GM19239 (cell line): ENCODE results near the gene RAB40B.

ENCODE experiments used
- DNase-seq: peaks from one replicate; pipeline ENCODE4 v3.0.0; 2011; ENCODE audit warnings: low spot score; ENCODE audit not compliant: insufficient read length
- FAIRE-seq: peaks from 2 replicates; lab custom pipeline; 2011; peaks lifted over from hg19 to GRCh38; lab: Jason Lieb, UNC

RAB40B gene

DNA sequence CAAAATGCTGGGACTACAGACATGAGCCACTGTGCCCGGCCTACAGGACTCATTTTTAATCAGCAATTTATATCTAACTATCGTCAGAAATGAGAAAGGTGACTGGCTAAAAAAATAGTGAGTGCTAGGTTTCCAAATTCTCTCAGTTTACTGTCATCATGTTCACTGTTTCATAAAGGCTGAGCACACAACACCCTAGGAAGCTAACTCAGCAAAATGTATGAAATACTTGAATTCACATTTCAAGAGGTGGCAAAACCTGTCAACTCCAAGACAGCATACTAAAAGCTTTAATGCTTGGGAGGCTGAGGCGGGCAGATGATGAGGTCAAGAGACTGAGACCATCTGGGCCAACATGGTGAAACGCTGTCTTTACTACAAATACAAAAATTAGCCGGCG is 67.0 kb downstream of the RAB40B start:
- DNase-seq (no peak), FAIRE-seq (no peak)

DNA sequence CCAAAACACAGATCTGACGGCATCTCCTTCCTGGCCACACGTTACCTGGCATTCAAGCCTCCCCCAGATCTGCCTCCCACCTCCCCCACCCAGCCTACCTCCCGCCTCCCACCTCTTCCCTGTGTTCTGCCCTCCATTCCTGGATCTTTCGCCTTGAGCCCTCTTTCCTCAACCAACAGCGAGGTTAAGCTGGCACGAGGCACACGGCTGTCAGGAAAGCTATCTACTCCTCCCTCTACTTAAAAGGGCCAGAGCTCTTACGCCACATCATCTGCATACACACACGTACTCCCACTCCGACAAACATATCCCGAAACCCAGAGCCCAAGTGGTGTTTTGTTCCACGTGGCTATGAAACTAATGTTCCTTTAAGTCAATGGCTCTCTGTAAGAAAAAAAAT is 68.3 kb downstream of the RAB40B start:
- FAIRE-seq (no peak), DNase-seq (no peak)

DNA sequence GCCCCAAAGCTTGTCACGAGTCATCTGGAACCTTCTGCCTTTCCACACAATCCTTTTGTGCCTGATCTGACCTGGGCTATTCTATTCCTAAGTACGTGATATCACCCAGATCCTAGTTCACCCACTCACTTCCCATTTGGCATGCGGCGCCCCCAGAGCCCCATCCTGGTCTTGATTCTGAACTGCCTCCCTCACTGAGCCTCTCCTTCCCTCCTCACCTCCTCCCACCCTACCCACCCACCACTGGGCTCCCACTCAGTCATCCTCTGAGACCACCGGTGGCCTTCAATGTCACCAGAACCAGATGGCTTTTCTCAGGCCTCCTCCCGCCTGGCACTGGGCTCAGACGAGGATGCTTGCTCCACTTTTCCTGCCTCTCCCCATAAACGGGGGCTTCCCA is 68.8 kb downstream of the RAB40B start:
- DNase-seq (no peak), FAIRE-seq (no peak)

DNA sequence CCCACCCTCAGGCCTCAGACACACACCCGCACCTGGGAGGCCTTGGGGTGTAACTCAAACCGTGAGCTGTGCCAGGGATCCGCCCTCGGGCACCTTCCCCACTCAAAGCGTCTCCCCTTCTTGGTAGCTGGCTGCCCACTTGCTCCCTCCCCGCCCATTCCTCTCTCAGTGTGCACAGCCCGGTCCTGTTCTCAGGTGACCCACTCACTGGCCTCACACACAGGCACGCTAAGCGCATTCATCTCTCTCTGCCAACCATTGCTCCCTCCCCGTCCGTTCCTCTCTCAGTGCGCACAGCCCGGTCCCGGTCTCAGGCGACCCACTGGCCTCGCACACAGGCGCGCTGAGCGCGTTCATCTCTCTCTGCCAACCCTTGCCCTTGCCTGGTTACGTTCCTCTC is 71.1 kb downstream of the RAB40B start:
- no peak for DNase-seq
- no peak for FAIRE-seq

DNA sequence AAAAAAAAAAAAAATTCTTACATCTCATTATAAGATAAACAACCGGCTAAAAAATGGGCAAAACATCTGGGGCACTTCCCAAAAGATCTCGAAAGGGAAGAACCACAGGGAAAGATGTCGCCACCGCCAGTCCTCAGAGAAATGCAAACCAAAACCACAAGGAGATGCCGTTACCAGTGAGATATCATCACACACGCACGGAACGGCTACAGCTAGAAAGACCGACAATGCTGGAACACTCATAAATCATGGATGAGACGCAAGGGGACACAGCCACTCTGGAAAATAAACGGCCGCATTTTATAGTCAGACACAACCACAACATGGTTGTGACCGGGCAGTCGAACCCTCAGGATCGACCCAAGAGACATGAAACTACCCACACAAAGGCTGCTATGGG is 74.8 kb downstream of the RAB40B start:
- FAIRE-seq (no peak), DNase-seq (no peak)

DNA sequence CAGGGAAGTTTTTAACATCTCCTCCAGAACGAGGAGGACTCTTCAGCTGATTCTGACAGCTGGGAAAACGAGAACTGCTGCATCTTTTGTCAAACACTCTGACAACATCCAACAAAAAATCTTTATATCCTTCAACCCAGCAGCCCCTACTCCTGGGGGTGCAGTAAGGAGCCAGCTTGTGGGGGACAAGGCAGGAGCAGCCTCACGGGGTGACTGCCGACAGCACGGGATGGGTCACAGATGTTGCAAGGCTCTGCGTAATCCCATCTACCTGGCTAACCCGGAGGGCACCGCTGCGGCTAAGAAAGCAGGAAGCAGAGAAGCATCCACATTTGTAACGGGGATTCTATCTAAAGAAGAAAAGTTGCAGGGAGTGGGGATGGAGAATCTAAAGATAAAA is 78.9 kb downstream of the RAB40B start:
- FAIRE-seq, result no peak
- no peak for DNase-seq

DNA sequence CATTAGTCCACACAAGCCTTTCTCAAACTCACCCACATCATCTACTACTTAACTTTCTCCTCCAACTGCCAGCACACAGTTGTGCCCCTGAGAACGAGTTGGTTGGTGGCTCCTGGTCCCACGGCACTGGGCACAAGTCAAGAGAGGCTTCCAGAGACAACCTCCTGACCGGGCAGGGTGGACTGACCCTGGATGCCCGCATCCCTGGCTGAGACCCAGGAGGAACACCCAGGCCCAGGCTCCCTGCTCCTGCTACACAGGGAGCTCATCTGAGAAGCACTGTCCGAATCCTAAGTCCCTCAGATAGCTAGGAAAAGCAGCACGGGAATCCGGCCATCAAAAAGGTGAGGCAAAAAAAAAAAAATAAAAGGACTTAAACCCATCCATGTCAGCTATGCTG is 79.3 kb downstream of the RAB40B start:
- no peak for FAIRE-seq
- DNase-seq, result no peak

DNA sequence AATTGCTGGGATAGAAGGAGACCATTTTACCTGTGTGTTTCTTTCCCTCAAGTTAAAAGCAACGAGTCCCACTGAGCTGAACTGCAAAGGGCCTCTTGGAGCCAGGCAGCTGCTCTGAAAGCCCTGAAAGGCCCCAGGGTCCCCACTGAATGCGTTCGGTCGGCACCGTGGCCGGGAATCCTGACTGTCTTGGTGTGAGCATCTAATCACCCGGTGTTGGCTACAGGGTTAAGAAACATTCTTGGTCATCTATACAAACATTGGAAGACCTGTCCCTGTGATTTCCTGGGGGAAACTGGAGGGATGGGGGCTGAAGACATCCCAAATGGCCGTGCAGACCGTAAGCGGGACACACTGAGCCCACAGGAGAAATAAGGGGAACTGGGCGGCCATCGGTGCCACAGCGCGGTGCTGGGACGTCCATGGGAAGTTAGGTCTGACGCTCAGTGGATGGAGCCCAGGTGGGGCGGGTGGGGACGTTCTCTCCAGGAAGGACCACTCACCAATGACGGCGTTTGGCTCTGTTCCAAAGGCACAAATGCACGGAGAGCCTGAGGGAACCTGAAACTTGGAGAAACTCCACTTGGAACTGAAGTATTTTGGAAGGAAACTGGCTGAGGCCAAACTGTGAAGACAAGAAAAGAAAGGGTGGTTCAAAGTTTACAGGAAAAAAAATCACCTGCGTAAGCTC is 82.3 kb downstream of the RAB40B start:
- FAIRE-seq (no peak), DNase-seq (no peak)

DNA sequence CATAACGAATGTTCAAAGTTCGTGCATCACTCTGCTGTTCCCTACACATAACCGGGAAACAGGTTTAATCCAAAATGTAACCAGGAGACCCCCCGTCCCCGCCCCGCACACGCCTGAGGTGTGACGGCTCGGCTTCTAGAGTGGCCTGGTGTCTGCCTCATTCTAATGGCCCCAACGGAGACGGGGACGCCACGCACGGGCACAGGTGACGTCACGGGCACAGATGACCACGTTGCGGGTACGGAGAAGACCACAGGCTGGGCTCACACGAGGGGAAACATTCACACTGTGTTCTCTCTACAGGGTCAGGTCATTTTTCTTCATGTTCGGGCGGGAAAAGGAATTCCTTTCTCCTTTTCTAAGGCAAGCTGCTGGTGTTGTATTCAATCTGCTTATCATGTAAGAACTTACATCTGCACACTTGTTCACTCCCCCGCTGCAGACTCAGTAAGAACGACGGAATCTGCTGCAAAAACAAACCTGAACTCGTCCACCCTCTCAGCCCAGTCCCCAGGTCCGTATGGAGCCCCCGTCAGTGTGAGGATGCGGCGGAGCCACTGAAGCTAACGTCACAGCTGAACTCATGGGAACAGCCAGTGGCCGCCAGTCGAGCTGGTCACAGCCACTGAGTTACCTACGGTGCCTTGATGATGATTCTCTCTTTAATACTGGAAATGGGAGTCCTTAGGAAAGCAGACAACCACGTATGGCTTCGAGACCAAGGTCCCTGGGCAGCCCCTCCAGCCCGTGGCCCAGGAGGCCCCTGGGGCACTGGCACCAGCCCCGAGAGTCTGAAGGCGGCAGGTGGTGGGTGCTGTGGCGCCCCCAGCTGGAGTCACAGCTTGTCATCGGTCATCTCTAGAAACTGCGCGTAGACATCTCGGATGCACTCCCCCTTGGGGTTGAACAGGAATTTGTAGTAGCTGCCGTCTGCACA is 83.1 kb downstream of the RAB40B start:
- FAIRE-seq (no peak), DNase-seq (no peak)

DNA sequence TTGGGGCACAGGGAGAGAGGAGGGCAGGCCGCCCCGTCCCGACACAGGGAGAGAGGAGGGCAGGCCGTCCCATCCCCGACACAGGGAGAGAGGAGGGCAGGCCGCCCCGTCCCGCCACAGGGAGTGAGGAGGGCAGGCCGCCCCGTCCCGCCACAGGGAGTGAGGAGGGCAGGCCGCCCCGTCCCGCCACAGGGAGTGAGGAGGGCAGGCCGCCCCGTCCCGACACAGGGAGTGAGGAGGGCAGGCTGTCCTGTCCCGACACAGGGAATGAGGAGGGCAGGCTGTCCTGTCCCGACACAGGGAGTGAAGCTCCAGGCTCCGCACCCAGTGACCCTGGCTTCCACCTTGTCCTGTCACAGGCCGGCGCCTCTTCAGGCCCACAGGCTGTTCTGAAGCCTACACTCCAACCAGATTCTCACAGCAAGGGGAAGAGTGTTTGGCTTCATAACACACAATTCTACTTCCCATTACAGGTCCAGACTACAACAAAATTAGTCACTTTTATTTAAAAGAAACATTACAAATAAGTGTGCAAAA is 84.3 kb downstream of the RAB40B start:
- no peak for DNase-seq
- no peak for FAIRE-seq

DNA sequence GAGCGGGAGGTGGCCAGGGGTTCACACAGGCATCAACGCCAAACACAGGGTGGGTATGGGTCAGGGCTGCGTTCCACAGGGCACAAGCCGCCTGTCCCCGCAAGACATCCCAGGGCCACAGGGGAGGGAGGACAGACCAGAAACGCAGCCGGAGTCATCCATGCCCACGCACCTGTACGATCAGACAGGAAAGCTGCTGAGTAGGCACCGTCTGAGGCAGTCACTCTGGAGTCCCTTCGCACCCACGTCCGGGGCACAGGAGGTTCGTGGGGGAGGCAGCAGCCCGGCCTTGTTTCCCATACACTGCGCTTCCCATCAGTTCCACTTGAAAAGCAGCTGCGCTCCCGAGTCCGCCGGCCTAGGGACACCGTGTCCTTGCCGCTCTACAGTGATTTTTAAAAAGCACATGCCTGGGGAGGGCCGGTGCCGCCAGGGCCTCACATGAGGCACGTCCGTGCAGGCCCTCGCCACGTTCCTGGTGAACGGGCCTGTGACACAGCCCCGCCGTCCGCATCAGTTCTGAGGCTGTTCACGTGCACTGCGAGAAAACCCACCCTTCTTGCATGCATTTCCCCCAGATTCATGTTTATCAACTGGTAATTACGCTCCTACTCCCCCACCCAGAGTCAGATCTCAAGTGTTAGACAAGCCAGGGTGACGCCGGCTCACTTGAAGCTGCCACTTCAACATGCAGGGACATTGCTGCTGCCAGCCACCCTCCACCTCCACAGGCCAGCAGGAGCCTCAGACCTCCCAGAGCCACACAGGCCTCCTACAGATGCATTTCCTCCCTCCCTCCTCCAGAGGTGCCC is 85.0 kb downstream of the RAB40B start:
- DNase-seq (no peak), FAIRE-seq (no peak)

DNA sequence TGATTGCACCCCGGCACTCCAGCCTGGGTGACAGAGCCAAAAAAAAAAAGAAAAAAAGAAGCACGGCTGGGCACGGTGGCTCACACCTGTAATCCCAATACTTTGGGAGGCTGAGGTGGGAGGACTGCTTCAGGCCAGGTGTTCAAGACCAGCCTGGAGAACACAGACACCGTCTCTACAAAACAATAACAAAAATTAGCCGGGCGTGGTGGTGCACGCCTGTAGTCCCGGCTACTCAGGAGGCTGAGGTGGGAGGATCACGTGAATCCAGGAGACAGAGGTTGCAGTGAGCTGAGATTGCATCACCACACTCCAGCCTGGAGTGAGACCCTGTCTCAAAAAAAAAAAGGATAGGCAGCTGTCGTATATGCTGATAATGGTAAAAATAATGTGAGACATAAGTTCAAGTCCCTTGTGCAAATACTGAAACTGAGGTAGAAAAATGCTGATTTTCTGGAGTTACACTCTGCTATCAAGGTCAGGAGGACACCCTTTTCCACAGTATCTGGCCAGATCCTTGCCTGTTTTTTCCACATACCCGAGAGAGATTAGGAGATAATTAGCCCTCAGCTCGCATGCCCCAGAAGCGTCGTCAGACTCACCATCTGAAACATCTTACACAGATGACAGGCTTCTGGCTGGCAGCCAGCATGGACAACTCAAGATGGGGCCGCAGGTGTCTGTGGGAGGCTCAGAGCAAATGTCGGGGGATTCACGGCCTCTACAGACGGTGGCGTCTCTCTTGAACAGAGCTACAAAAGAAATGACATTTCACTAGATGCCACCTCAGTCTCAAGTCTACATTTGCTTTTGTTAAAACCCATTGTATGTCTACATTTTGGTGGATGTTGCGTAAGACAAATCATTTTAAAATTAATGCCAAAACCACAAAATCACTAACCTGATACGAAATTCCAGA is 87.1 kb downstream of the RAB40B start:
- FAIRE-seq (no peak), DNase-seq (no peak)

DNA sequence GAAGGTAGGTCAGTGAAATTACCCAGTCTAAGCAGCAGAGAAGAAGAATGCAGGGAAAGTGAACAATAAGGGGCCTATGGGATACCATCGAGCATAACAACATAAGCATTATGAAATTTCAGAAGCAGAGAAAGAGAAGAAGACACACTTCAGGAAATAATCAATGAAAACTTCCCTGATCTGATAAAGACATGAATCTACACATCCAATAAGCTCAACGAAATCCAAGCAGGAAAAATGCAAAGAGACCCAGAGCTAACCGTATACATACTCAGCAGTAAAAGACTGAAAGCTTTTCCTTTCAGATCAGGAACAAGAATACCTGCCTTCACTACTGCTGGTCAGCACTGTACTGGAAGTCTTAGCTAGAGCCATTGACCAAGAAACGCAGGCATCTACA is 88.8 kb downstream of the RAB40B start:
- FAIRE-seq (no peak), DNase-seq (no peak)

DNA sequence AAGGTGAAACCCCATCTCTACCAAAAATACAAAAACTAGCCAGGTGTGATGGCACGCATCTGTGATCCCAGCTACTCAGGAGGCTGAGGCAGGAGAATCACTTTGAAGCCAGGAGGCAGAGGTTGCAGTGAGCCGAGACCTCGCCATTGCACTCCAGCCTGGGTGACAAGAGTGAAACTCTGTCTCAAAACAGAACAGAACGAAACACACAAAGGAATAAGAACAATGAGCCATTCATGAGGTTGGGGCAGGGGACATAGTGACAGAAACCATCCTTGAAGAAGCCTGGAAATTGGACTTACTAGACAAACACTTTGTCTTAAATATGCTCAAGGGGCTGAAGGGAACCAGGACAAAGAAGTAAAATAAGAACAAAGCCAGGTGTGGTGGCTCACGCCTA is 89.7 kb downstream of the RAB40B start:
- FAIRE-seq (no peak), DNase-seq (no peak)

DNA sequence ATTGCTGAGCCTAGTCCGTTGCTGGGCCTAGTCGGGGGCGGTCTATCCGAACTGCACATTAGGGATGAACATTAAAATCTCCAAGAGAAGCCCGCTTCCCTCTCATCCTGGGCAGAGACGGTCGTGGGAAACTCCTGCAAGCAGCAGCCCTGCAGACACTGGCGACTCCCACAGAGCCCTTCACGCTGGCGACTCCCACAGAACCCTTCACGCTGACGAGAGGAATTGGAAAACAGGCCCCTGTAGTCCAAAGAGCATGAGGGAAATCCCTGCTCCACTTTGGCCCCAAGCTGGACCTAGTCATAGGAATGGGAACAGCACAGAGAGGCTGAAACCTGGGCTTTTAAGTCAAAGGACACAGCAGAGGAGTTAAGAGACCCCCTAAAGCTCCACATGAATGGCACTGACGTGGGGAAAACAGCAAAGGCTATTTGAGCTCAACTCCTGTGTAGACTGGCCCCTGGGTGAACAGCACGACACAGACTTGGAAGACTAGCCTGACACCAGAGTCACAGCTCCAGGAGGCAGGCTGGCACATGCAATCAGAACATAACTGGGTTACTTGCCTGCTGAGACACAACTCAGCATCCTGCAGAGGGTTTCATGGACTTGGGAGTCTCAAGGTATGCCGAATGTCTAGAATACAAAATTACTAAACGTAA is 92.4 kb downstream of the RAB40B start:
- no peak for FAIRE-seq
- no peak for DNase-seq
